Caco-2 (cell line): ENCODE measurements around the gene ATP11C. TPM values are rescaled to one million over a fixed set of nuclear protein-coding genes. Genes with fewer than 3 reads are reported as not detected.

Experiments used
- BruUV-seq: library from RNA; stranded (reverse); fragments of 400-500 nt; replicated peaks from 2 replicates; lab custom pipeline; 2021; lab: Mats Ljungman, UMichigan
- CTCF ChIA-PET: fragments of 300-600 bp; sonication (Branson Sonifier 250); formaldehyde crosslinking; loops from one replicate; lab custom pipeline; 2022; ENCODE audit warnings: antibody characterized with exemption; lab: Charles Lee
- POLR2A ChIA-PET: fragments of 300-600 bp; sonication (Branson Sonifier 250); formaldehyde crosslinking; loops from one replicate; lab custom pipeline; 2022; ENCODE audit warnings: antibody characterized with exemption; lab: Charles Lee
- DNase-seq, 2 experiments: peaks; one replicate each; pipeline versions ENCODE4 v3.0.0 to v3.0.0-alpha.2; 2020 to 2022
- H3K27me3 ChIP-seq: replicated peaks from 2 replicates; pipeline ENCODE4 v1.6.0; 2011; ENCODE audit warnings: low read length; ENCODE audit not compliant: control insufficient read depth, insufficient read depth
- H3K36me3 ChIP-seq: 2 replicates; pipeline ENCODE4 v1.5.1; 2011; ENCODE audit warnings: low read length; ENCODE audit not compliant: control insufficient read depth, insufficient read depth
- H3K4me1 ChIP-seq: fragments of 250-450 bp; sonication (Bioruptor Pico); 2 replicates; pipeline ENCODE4 v1.5.1; 2020; ENCODE audit warnings: mild to moderate bottlenecking
- H3K4me3 ChIP-seq: 2 replicates; pipeline ENCODE4 v1.5.1; 2011; ENCODE audit warnings: low read depth, mild to moderate bottlenecking, control low read depth, low read length
- H3K9me3 ChIP-seq: fragments of 250-450 bp; sonication (Bioruptor Pico); 2 replicates; pipeline ENCODE4 v1.5.1; 2020; ENCODE audit warnings: mild to moderate bottlenecking, moderate library complexity
- H3K27ac Mint-ChIP-seq: one replicate; pipeline ENCODE4 v1.8.0; 2022; ENCODE audit warnings: mixed read lengths; ENCODE audit not compliant: unreplicated experiment
- H3K27me3 Mint-ChIP-seq: one replicate; pipeline ENCODE4 v1.8.0; 2022; ENCODE audit warnings: mixed read lengths; ENCODE audit not compliant: insufficient read depth, unreplicated experiment
- H3K36me3 Mint-ChIP-seq: one replicate; pipeline ENCODE4 v1.8.0; 2022; ENCODE audit warnings: mild to moderate bottlenecking, mixed read lengths; ENCODE audit not compliant: insufficient read depth, unreplicated experiment
- H3K4me1 Mint-ChIP-seq: one replicate; pipeline ENCODE4 v1.8.0; 2022; ENCODE audit warnings: low read depth, mixed read lengths; ENCODE audit not compliant: unreplicated experiment
- H3K4me3 Mint-ChIP-seq: one replicate; pipeline ENCODE4 v1.8.0; 2022; ENCODE audit warnings: mild to moderate bottlenecking, moderate library complexity, mixed read lengths; ENCODE audit not compliant: unreplicated experiment
- H3K9me3 Mint-ChIP-seq: one replicate; pipeline ENCODE4 v1.8.0; 2022; ENCODE audit warnings: mixed read lengths; ENCODE audit not compliant: unreplicated experiment
- intact Hi-C: fragments of 100-400 bp; cut with micrococcal nuclease; formaldehyde crosslinking; loops from one replicate; pipeline ENCODE4 v1.10.0; 2022; ENCODE audit not compliant: unreplicated experiment
- total RNA-seq: library from RNA; stranded (reverse); gene quantifications from 2 replicates; pipeline ENCODE4 v1.2.3, GENCODE V29; 2022
- TF ChIP-seq, protein P1 (sequence below), 2 experiments: fragments of 200-600 bp in 1 of 2; IDR thresholded peaks; 1 replicate in 1 of 2; 2 replicates in 1 of 2; pipeline versions ENCODE4 v1.5.1 to v1.8.0; 2011 to 2022; ENCODE audit warnings: antibody characterized with exemption in 1 of 2, control low read depth in 1 of 2, inconsistent platforms in 1 of 2, low read depth in 1 of 2, low read length in 1 of 2, mild to moderate bottlenecking in 1 of 2, moderate library complexity in 1 of 2; ENCODE audit not compliant: insufficient read depth in 1 of 2, severe bottlenecking in 1 of 2, unreplicated experiment in 1 of 2

Gene ATP11C
- total RNA-seq, 1 experiment from 2014 or later: 12.2 TPM

DNA sequence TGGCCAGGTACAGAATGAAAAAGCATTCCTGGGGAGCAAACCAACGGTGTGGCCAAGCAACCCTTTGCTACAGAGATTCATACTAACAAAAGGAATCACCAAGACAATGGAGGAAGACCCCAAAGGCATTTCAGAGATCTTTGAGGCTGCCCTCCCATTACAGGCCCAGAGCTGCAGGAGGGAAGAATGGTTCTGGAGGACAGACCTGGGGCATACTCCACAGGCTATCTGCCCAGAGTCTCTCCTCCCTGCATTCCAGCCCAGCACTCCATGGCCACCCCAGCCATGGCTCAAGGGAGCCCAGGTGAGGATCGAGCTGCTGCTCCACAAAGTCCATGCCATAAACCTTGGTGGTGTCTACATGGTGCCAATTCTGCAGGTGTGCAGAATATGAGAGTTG, 81.9 kb downstream of the ATP11C start:
- Histone ChIP-seq H3K4me3 (no peak overlapping the region), H3K4me1 (no peaks in the 10 kb centered on the region), H3K27me3 (no peaks in the 10 kb centered on the region), H3K9me3 (no peaks in the 10 kb centered on the region), H3K36me3 (no peaks in the 10 kb centered on the region)
- Mint-ChIP-seq H3K27ac (no peak overlapping the region), H3K27me3 (no peaks in the 10 kb centered on the region), H3K36me3 (no peaks in the 10 kb centered on the region), H3K4me3 (no peak overlapping the region), H3K9me3 (no peaks in the 10 kb centered on the region), H3K4me1 (no peaks in the 10 kb centered on the region)
- DNase-seq: no peak
- TF ChIP-seq, protein P1, sequence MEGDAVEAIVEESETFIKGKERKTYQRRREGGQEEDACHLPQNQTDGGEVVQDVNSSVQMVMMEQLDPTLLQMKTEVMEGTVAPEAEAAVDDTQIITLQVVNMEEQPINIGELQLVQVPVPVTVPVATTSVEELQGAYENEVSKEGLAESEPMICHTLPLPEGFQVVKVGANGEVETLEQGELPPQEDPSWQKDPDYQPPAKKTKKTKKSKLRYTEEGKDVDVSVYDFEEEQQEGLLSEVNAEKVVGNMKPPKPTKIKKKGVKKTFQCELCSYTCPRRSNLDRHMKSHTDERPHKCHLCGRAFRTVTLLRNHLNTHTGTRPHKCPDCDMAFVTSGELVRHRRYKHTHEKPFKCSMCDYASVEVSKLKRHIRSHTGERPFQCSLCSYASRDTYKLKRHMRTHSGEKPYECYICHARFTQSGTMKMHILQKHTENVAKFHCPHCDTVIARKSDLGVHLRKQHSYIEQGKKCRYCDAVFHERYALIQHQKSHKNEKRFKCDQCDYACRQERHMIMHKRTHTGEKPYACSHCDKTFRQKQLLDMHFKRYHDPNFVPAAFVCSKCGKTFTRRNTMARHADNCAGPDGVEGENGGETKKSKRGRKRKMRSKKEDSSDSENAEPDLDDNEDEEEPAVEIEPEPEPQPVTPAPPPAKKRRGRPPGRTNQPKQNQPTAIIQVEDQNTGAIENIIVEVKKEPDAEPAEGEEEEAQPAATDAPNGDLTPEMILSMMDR (IDR thresholded peaks at IDR 0.05; ENCODE audit: insufficient read depth in 1 of 2, low read depth in 1 of 2, low read length in 1 of 2, severe bottlenecking in 1 of 2, unreplicated experiment in 1 of 2): no peak
- ChIA-PET POLR2A (no interaction called here), CTCF (no interaction called here)
- BruUV-seq: no TSS peak
- intact Hi-C loops: no loop called here

DNA sequence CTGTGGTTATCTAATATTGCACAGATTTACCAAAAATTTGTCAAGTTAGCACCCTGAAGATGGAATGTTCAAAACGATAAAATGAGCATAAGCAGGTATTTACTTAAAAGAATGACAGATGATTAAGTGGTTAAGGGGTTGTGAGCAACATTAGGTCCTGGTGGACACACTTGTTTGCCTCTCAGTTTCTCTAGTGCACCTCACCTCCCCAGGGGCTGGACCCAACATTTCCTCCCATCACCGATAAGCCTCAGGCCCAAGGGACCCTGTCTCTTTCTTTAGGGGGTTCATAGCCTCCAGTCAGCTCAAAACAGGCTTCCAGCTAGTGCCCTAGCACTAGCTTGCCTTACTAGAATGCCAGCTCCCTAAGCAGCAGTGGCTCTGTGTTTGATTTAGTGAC, 88.0 kb downstream of the ATP11C start:
- intact Hi-C loops: loop anchor here (5.0 to 10.0 kb wide), 2 partner anchors 60 to 87 kb away; partner anchors contain the start of gene ATP11C
- Mint-ChIP-seq H3K9me3 (no peaks in the 10 kb centered on the region), H3K27ac (no peak overlapping the region)

GRCh38 chrX:139844163-139844562, 88.7 kb downstream of the ATP11C start:
- Histone ChIP-seq H3K4me3 (no peak overlapping the region), H3K4me1 (no peaks in the 10 kb centered on the region), H3K27me3 (no peaks in the 10 kb centered on the region), H3K36me3 (no peaks in the 10 kb centered on the region), H3K9me3 (no peaks in the 10 kb centered on the region)
- ChIA-PET POLR2A (no interaction called here), CTCF (no interaction called here)
- Mint-ChIP-seq H3K27me3 (no peaks in the 10 kb centered on the region), H3K4me1 (no peaks in the 10 kb centered on the region), H3K4me3 (no peak overlapping the region), H3K36me3 (no peaks in the 10 kb centered on the region), H3K27ac (no peak overlapping the region), H3K9me3 (no peaks in the 10 kb centered on the region)
- intact Hi-C loops: loop anchor here (5.0 to 10.0 kb wide), 2 partner anchors 61 to 88 kb away; partner anchors contain the start of gene ATP11C
- TF ChIP-seq, protein P1 (IDR thresholded peaks at IDR 0.05; ENCODE audit: insufficient read depth in 1 of 2, low read depth in 1 of 2, low read length in 1 of 2, severe bottlenecking in 1 of 2, unreplicated experiment in 1 of 2): no peak
- BruUV-seq: no TSS peak
- DNase-seq: no peak

More for the DNA sequence above, 88.0 kb downstream of the ATP11C start:
- H3K4me3 ChIP-seq: no peak overlapping the region
- BruUV-seq: no TSS peak
- no peaks in the 10 kb centered on the region for H3K9me3 ChIP-seq
- no peaks in the 10 kb centered on the region for H3K36me3 ChIP-seq
- POLR2A ChIA-PET: interaction anchor here (0.6 kb wide), 1 partner anchor 61 kb away, joined by 3 read pairs; no protein-coding TSS in a partner anchor
- CTCF ChIA-PET: interaction anchor here (1.1 kb wide), 1 partner anchor 17 kb away, joined by 3 read pairs; no protein-coding TSS in a partner anchor
- H3K4me1 ChIP-seq: no peaks in the 10 kb centered on the region
- no peak for DNase-seq
- Mint-ChIP-seq H3K36me3 (no peaks in the 10 kb centered on the region), H3K4me1 (no peaks in the 10 kb centered on the region), H3K27me3 (no peaks in the 10 kb centered on the region), H3K4me3 (no peak overlapping the region)
- TF ChIP-seq, protein P1 (IDR thresholded peaks at IDR 0.05; ENCODE audit: insufficient read depth in 1 of 2, low read depth in 1 of 2, low read length in 1 of 2, severe bottlenecking in 1 of 2, unreplicated experiment in 1 of 2): no peak
- no peaks in the 10 kb centered on the region for H3K27me3 ChIP-seq
